Dedifferentiated amniotic fluid mesenchymal stem cell (primary cell): ENCODE results near the gene TRMT5.
A peak's percentile ranks its signal among the peaks of the same experiment; 100 is the strongest.

Source experiments
- DNase-seq: peaks from one replicate; pipeline ENCODE4 v3.0.0-alpha.2; 2016; ENCODE audit errors: extremely low spot score

Gene TRMT5

GRCh38 chr14:60964904-60965303 lies 16.0 kb downstream of the TRMT5 start:
- no peak for DNase-seq

GRCh38 chr14:60963761-60964160 lies 17.1 kb downstream of the TRMT5 start:
- no peak for DNase-seq

- no peak for DNase-seq
These were observed 22.7 kb downstream of the TRMT5 start for GRCh38 chr14:60958146-60958545.

GRCh38 chr14:60956632-60957031 lies 24.2 kb downstream of the TRMT5 start:
- no peak for DNase-seq

GRCh38 chr14:60956202-60956601 lies 24.7 kb downstream of the TRMT5 start:
- DNase-seq: no peak

DNA sequence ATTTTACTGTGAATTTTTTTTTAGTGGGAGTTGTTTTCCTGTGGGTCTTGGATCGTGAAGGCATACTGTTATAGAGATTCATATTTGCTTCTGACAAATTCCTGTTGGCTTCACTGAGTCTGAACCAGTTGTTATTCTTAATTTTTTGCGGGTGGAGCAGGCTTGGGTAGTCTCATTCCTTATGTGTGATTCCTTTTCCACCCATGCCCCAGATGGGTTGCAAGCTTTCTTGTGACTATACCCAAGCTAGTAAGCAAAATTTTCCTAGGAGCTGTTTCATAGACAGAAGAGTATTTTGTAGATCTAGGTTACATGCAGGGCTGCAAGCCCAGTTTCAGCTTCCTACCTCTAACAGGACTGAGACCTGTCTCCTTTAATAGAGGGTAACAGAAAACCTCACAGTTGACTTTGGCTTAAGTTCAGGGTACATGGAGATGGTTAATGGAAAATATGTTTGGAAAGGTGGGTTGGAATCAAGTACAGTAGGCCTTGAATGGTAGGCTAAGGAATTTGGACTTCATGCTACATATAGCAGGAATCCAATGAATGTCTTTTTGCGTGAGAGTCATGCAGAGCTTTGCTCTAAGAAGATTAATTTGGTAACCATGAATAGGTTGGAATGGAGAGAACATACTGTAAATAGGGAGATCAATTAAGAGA lies 29.0 kb downstream of the TRMT5 start:
- peak; percentile 59 for DNase-seq

DNA sequence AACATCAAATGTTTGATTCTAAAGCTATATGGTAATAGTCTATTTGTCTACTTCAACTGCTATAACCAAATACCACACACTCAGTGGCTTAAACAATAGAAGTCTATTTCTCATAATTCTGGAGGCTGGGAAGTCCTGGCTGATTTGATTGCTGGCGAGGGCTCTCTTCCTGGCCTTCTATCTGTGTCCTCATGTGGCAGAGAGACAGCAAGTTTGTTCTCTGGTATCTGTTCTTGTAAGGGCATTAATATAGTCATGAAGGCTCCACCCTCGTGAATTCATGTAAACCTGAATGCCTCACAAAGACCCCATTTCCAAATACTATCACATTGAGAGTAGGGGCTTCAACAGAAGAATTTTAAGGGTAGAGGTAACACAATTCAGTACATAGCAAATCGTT lies 34.1 kb downstream of the TRMT5 start:
- no peak for DNase-seq

- DNase-seq: no peak
These were observed 34.9 kb downstream of the TRMT5 start for GRCh38 chr14:60945984-60946383.

- no peak for DNase-seq
These were observed 36.7 kb downstream of the TRMT5 start for GRCh38 chr14:60944204-60944603.

GRCh38 chr14:60943637-60944032 lies 37.2 kb downstream of the TRMT5 start:
- no peak for DNase-seq

GRCh38 chr14:60935319-60935718 lies 45.6 kb downstream of the TRMT5 start:
- no peak for DNase-seq

GRCh38 chr14:60933920-60934655 lies 46.8 kb downstream of the TRMT5 start:
- DNase-seq: no peak

- DNase-seq: no peak
These were observed 49.7 kb downstream of the TRMT5 start for GRCh38 chr14:60931218-60931617.

DNA sequence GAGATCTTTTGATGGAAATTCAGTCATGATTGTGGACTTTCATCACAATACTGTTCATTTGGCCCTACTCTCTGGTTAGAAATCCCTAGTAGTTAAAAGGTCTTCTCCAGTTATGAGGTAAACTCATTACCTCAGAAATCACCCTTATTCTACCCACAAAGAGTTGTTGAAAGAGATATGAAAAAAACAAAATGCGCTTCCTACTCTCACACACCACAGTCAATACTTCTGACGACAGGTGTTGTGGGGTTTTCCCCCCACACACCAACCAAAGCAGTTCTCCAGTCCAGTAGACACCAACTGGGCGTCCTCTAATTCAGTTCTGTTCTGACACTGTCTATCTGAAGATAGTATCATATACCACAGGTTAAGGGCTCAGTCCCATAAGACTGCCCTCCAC lies 54.9 kb downstream of the TRMT5 start:
- no peak for DNase-seq

- no peak for DNase-seq
These were observed 55.6 kb downstream of the TRMT5 start for GRCh38 chr14:60925286-60925685.

GRCh38 chr14:60922050-60922449 lies 58.8 kb downstream of the TRMT5 start:
- no peak for DNase-seq
